Measurements from ENCODE around the gene LAIR2.
A peak's percentile ranks its signal among the peaks of the same experiment; 100 is the strongest.

LAIR2 gene

GRCh38 chr19:54515156-54515555 is 12.5 kb downstream of the LAIR2 start:
- no peak overlapping the region for H3K4me3 ChIP-seq (replicated peaks; ENCODE audit: low read depth, low read length)
- no peak for DNase-seq (ENCODE audit: extremely low read depth, low read depth)
- no peak for TF ChIP-seq CTCF (IDR thresholded peaks at IDR 0.05; ENCODE audit: low read depth, low read length, missing control alignments)

DNA sequence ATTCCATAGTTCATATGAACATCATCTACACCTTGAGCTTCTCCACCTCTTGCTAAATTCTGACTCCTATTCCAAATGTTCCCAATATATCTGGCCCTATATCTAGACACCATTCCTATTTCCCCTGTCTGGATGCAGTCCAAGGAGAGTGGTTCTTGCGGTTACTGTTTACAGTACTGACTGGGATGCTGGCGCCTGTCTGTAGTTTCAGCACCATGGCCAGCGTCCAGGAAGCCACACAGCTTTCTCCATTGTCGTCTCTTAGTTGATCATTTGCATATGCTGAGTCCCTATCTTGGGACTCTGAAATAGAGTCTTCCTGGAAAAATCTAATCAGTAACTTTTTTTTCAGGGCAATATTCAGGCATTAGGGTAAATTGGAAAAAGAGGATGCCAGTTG is 14.9 kb downstream of the LAIR2 start:
- H3K4me3 ChIP-seq (replicated peaks; ENCODE audit: low read depth, low read length): no peak overlapping the region
- peak; percentile 35 for DNase-seq (ENCODE audit: extremely low read depth, low read depth)
- TF ChIP-seq CTCF (IDR thresholded peaks at IDR 0.05; ENCODE audit: low read depth, low read length, missing control alignments): no peak

GRCh38 chr19:54518844-54519243 is 16.2 kb downstream of the LAIR2 start:
- no peak for DNase-seq (ENCODE audit: extremely low read depth, low read depth)
- TF ChIP-seq CTCF (IDR thresholded peaks at IDR 0.05; ENCODE audit: low read depth, low read length, missing control alignments): no peak
- H3K4me3 ChIP-seq (replicated peaks; ENCODE audit: low read depth, low read length): no peak overlapping the region

DNA sequence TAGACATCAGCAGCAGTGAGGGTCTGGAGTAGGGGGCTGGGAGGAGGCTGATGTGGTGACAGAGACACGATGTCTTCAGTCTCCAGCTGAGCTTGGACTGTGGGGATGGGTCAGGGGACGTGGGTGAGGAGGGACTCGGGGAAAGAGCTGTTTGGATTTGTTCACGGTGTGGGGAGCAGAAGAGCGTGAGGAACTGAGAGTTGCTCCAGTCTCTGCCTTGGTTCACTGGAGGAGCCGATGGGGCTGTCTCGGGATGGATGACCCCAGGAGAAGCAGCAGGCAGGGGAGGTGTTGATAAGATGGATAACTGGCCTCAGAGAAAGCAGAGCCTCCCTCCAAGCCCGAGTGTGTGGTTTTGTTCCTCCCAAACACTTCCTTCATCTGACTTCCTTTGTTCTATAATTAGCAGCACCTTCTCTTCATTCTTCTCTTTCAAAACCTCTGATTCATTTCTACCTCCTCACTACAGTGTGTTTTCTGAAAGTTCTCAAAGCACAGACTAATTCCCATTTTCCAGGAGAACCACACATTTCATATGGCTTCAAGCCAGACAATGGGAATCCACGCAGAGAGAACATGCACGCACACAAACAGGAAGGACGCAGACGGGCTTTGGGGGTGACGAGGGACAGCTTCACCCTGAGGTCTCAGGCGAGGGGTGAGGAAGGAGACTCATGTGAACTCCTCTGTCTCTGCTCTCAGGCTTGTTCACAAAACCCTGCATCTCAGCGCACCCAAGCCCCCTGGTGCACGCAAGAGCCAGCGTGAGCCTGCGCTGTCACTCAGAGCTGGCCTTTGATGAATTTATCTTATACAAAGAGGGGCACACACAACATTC is 18.6 kb downstream of the LAIR2 start:
- no peak overlapping the region for H3K4me3 ChIP-seq (replicated peaks; ENCODE audit: low read depth, low read length)
- no peak for DNase-seq (ENCODE audit: extremely low read depth, low read depth)
- TF ChIP-seq CTCF (IDR thresholded peaks at IDR 0.05; ENCODE audit: low read depth, low read length, missing control alignments): no peak

DNA sequence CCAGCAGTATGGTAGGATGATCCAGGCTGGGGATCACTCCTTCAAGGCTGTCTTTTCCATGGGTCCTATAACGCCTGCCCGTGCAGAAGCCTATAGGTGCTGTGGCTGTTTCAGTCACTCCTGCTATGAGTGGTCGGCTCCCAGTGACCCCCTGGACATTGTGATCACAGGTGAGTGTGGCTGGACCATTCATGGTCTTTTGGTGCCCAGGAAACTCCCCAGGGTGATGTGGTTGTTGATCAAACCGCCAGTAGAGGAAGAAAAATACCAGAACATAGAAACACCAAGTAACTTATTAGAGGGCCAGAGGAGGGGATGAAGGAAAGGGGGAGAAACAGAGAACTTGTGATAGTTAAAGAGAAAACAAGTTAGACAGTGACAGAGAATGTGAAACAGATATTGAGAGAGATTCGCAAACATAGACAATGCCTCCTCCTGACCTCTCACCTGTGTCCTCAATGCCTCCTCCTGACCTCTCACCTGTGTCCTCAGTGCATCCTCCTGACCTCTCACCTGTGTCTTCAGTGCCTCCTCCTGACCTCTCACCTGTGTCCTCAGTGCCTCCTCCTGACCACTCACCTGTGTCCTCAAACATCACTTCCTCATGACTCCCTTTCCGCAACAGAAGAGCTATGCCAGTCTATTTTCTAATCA is 19.4 kb downstream of the LAIR2 start:
- no peak overlapping the region for H3K4me3 ChIP-seq (replicated peaks; ENCODE audit: low read depth, low read length)
- TF ChIP-seq CTCF (IDR thresholded peaks at IDR 0.05; ENCODE audit: low read depth, low read length, missing control alignments): no peak
- DNase-seq (ENCODE audit: extremely low read depth, low read depth): no peak

- TF ChIP-seq CTCF (IDR thresholded peaks at IDR 0.05; ENCODE audit: low read depth, low read length, missing control alignments): no peak
- H3K4me3 ChIP-seq (replicated peaks; ENCODE audit: low read depth, low read length): no peak overlapping the region
- DNase-seq (ENCODE audit: extremely low read depth, low read depth): no peak
Observed at GRCh38 chr19:54523403-54523802, 20.8 kb downstream of the LAIR2 start.

Measured in HFF-Myc (cell line).